NCI-H2227 treated with DMSO at 0.1 percent for 48 hours (cell line): Measurements from ENCODE around the gene UCN.
"Not testable (repeated sequence)": the region's sequence is repeated elsewhere in the genome, so short reads cannot be mapped to it uniquely, and the experiment has no call there.

ENCODE experiments used
- DNase-seq: peaks from one replicate; lab custom pipeline; 2025; lab: John Stamatoyannopoulos, UW

The UCN gene

GRCh38 chr2:27308359-27308881 is at the start of gene UCN:
TSS of gene UCN (minus strand) at chr2:27308445. CDS start at chr2:27307895, 550 bp downstream.
- DNase-seq, result no peak

GRCh38 chr2:27356382-27357181 is 48.3 kb upstream of the UCN start, which contains the start of gene GTF3C2:
TSS of gene GTF3C2 (minus strand) at chr2:27356764. CDS start at chr2:27343554, 13,210 bp downstream.
- peak; percentile 98 for DNase-seq

DNA sequence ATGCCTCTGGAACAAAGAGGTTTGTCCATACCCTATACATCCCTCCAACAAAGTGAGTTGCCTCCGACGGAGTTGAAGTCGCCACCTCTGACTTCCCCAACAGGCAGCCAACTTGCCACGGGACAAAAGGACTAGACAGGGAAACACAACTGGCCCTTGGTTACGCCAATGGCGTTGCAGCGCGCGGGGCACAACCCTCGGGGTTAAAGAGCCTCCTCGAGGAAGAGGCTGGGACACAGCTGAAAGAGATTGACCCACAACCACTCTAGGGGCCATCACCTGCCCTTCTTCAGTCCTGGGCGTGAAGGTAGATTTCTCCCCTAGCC is 47.8 kb upstream of the UCN start:
- no peak for DNase-seq

DNA sequence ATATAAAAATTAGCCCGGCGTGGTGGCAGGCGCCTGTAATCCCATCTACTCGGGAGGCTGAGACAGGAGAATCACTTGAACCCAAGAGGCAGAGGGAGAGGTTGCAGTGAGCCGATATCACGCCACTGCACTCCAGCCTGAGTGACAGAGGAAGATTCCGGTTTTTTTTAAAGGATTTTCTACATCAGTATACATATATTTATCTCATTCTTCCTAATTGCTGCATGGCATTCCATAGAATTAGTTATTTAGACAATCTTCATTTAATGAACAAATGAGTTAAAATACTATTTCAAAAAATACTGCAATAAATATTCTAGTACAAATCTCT is 46.3 kb upstream of the UCN start:
- no peak for DNase-seq

- no peak for DNase-seq
Measured at GRCh38 chr2:27353762-27354596, 45.7 kb upstream of the UCN start.

DNA sequence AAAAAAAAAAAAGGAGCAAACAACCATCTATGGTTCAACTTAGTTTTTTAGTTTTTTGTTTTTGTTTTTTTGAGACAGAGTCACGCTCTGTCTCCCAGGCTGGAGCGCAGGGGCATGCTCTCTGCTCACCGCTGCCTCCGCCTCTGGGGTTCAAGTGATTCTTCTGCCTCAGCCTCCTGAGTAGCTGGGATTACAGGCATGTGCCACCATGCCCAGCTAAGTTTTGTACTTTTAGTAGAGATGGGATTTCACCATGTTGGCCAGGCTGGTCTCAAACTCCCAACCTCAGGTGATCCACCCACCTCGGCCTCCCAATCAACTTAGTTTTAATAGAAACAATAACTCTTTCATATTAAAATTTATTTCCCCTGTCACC is 45.1 kb upstream of the UCN start:
- not testable (repeated sequence) for DNase-seq

GRCh38 chr2:27351802-27352598 is 43.8 kb upstream of the UCN start:
- no peak for DNase-seq

- DNase-seq, result no peak
Measured at GRCh38 chr2:27350106-27350693, 42.0 kb upstream of the UCN start.

DNA sequence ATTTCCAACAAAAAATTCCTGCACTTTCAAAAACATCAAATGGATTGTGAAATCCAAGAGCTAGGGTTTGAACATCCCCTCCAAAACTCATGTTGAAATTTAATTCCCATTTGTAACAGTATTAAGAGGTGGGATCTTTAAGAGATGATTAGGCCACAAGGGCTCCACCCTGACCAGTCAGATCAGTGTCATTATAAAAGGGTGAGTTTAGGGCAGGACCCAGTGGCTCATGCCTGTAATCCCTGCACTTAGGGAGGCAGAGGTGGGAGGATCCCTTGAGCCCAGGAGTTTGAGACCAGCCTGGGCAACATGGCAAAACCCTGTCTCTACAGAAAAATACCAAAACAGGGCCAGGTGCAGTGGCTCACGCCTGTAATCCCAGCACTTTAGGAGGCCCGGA is 39.4 kb upstream of the UCN start:
- DNase-seq, result no peak

DNA sequence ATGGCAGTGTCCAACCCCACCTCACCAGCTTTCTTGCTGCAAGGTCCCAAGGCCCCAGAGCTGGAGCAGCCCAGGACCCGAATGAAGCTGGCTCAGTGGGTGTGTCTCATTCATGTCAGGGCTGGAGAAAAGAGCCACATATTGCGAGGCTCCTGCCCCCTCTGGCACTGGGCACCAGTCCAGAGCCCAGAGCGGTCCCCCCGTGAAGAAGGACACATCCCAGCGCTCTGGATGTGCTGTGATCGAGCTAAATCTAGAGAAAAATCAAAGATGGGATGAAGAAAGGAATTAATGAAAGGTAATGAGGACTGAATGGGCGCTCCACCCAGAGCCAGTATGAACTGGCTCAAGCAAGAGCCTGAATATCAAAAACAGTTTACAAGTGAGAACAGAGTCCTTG is 27.9 kb upstream of the UCN start:
- no peak for DNase-seq

DNA sequence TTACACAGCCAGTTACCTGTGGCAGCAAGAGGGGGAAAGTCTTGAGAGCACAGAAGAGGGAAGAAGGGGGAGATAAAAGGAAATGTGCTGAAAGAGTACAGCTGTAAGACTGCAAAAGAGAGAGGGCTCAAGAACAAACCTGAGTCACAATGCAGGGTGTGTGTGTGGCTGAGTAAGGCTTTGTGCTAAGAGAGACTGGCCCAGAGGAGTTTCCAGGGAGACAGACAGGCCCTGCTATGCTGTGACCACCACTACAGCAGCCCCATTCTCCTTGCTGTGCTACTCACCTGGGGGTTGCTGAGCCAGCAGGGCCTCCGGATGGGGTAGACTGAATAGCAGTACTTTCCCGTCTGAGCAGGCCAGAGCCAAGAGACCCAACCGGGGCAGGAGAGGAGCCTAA is 27.1 kb upstream of the UCN start:
- DNase-seq, result no peak

GRCh38 chr2:27324720-27325119 is 16.5 kb upstream of the UCN start:
- DNase-seq, result no peak

DNA sequence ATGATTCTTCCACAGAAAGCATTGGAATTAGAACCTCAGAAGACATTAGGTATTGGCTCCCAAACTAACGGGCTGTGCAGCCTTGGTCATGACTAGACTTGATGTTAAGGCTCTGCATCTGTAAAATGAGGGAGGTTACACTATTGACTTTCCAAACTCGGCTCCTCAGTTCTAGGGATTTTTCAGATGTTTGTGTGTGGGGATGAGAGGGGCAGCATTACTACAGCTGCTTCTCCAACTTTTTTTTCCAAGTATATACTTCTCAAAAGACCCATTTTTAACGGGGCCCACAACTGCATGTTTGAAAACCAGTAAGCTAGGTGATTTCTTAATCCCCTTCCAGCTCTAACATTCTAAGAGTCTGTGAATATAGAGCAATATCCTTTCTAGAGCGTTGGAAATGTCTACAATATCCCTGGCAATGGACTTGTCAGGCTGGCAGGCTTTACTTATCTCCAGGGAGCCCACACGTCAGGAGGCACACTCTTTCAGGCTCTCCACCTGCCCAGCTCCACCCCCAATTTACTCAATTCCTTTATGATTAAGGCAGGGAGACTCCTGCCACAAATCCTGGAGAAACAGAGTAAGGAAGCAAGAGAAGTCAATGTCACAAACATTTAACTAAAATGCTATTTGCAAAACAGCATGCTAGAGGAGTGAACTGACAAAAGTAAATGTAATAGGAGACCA is 15.5 kb upstream of the UCN start:
- peak; percentile 14 for DNase-seq

DNA sequence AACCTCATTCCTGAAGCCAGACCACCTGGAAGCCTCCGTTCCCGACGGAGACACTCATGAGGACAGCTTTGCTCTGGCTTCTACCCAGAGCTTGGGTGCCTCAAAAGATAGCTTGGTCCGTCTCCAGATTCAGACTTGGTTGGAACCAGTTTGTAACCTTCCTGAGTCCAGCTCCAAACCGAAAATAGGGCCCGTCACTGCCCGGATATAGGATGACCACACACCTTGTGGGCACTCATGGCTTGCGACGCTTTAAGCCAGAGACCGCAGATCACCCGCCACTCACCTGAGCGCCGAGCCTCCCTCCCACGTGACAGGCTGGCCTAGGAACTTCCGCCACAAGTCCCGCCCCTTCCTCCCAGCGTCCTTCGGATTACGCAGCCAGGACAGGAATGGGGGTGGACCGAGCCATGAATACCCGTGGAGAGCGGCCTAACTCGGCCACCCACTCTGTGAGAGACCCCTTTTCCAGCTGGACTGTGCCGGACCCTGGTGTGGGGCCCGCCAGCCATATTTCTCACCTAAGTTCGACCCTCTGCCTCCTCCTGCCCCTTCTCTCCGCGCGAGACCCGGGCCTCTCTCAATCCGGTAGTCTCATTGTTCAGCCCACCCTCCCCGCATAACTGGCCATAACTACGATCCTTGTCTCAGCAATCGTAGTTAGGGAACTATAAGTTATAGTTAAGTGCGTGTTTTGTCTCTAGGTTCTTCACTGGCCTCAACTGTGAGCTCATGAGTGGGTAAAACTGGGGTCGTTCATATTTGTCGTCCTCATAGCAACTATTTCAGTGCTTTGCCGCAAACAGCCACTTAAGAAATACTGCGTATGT is 14.7 kb upstream of the UCN start, which contains the start of gene MPV17:
MPV17 (minus strand) TSS at position 332 of the 830 bp plus-strand sequence. CDS start 580 bp downstream, outside the sequence.
- peak; percentile 89 for DNase-seq

DNA sequence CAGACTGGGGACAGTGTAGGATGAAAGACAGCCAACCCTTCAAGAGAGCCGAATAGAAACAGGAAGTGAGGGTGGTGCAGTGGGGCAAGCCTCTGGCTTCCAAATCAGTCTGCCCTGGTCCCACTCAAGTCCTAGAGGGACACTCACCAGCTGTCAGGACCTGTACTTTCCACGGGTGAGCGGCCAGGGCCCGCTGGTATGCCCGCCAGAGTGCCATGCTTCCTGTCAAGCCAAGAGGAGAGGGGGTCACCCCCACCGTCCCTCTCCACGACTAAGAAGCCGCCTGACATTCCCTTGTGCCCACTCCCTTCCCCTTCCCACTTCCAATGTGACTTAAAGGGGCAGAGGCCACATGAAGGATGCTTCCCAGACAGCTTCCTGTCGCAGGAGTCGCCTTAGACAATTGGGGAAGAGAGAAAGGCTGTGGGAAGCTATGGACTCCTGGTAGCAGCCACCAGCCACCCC is 14.1 kb upstream of the UCN start:
- DNase-seq, result no peak

GRCh38 chr2:27320958-27321543 is 12.8 kb upstream of the UCN start:
- no peak for DNase-seq

- not testable (repeated sequence) for DNase-seq
Measured at GRCh38 chr2:27319839-27320238, 11.6 kb upstream of the UCN start.

- no peak for DNase-seq
Measured at GRCh38 chr2:27316655-27317412, 8.6 kb upstream of the UCN start.

DNA sequence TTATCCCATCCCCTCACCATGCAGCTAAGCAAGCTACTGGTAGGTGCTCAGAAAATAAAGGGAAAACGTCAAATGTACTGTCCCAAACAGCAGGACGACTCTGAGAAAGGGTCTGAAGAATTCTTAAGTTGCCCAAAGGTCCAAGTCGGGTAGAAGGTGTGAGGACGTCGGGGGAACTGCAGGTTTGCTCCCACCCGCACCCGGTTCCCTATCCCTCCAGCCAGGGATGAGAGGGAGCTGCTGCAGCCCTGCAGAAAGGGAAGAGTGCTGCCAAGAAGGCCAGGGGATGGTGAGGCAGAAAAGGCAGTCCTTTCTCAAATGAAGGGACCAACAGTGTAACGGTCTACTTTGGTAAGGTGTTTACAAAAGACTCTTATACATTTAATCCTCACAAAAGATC is 6.9 kb upstream of the UCN start:
- no peak for DNase-seq
